ENCODE measurements around the gene AMMECR1L.
"Not testable (repeated sequence)": the region's sequence is repeated elsewhere in the genome, so short reads cannot be mapped to it uniquely, and the experiment has no call there.

The AMMECR1L gene

GRCh38 chr2:127913808-127914457 lies 28.2 kb upstream of the AMMECR1L start:
- no peak overlapping the region for H3K4me3 Mint-ChIP-seq
- no peaks in the 10 kb centered on the region for H3K9me3 Mint-ChIP-seq
- H3K27me3 Mint-ChIP-seq (ENCODE audit: low read depth, poor library complexity), result peaks cover 14% of the 10 kb centered on the region
- no peaks in the 10 kb centered on the region for H3K36me3 Mint-ChIP-seq (ENCODE audit: low read depth)
- DNase-seq, result no peak
- TF ChIP-seq, protein P1, sequence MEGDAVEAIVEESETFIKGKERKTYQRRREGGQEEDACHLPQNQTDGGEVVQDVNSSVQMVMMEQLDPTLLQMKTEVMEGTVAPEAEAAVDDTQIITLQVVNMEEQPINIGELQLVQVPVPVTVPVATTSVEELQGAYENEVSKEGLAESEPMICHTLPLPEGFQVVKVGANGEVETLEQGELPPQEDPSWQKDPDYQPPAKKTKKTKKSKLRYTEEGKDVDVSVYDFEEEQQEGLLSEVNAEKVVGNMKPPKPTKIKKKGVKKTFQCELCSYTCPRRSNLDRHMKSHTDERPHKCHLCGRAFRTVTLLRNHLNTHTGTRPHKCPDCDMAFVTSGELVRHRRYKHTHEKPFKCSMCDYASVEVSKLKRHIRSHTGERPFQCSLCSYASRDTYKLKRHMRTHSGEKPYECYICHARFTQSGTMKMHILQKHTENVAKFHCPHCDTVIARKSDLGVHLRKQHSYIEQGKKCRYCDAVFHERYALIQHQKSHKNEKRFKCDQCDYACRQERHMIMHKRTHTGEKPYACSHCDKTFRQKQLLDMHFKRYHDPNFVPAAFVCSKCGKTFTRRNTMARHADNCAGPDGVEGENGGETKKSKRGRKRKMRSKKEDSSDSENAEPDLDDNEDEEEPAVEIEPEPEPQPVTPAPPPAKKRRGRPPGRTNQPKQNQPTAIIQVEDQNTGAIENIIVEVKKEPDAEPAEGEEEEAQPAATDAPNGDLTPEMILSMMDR (IDR thresholded peaks at IDR 0.05), result no peak
- H3K4me1 Mint-ChIP-seq, result no peaks in the 10 kb centered on the region
- no peak overlapping the region for H3K27ac Mint-ChIP-seq

- TF ChIP-seq, protein P1 (IDR thresholded peaks at IDR 0.05), result no peak
- no peak overlapping the region for H3K4me3 Mint-ChIP-seq
- no peaks in the 10 kb centered on the region for H3K9me3 Mint-ChIP-seq
- H3K4me1 Mint-ChIP-seq, result no peaks in the 10 kb centered on the region
- peaks cover 32% of the 10 kb centered on the region for H3K27me3 Mint-ChIP-seq (ENCODE audit: low read depth, poor library complexity)
- H3K27ac Mint-ChIP-seq, result no peak overlapping the region
- no peaks in the 10 kb centered on the region for H3K36me3 Mint-ChIP-seq (ENCODE audit: low read depth)
- DNase-seq, result no peak
Observed at GRCh38 chr2:127911737-127912136, 26.0 kb upstream of the AMMECR1L start.

DNA sequence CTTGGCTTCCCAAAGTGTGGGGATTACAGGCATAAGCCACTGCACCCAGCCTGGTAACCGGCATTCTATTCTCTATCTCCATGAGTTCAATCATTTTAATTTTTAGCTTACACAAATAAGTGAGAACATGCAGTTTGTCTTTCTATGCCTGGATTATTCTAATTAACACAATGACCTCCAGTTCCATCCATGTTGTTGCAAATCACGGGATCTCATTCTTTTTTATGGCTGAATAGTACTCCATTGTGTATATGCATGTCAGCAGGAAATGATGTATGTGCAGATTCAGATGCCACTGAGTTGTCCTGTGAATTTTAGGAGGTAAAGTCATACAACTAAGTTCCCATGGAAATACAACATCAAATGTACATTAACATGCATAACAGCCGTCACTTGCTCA lies 24.7 kb upstream of the AMMECR1L start:
- H3K4me1 Mint-ChIP-seq, result no peaks in the 10 kb centered on the region
- no peaks in the 10 kb centered on the region for H3K9me3 Mint-ChIP-seq
- no peak overlapping the region for H3K4me3 Mint-ChIP-seq
- H3K27me3 Mint-ChIP-seq (ENCODE audit: low read depth, poor library complexity), result peaks cover 40% of the 10 kb centered on the region
- DNase-seq, result no peak
- TF ChIP-seq, protein P1 (IDR thresholded peaks at IDR 0.05), result no peak
- no peaks in the 10 kb centered on the region for H3K36me3 Mint-ChIP-seq (ENCODE audit: low read depth)
- H3K27ac Mint-ChIP-seq, result no peak overlapping the region

DNA sequence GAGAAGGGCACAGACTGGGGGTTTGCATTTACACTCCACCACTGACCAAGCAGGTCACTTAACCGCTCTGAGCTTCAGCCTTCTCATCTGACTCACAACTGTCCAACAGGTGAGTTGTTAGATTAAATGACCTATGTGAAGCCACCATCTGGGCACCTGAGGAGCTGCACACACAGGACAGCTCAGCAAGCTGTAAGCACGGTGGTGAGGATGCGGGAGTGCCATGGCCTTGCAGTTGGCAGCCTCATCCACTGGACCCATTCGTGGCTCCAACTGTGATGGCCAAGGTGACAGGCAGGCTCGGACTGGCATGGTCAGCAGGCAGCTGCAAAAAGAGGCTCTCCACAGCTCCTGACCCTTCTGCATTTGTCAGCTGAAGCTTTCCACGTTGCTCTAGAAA lies 23.3 kb upstream of the AMMECR1L start:
- no peaks in the 10 kb centered on the region for H3K4me1 Mint-ChIP-seq
- no peak overlapping the region for H3K27ac Mint-ChIP-seq
- no peak for DNase-seq
- no peaks in the 10 kb centered on the region for H3K36me3 Mint-ChIP-seq (ENCODE audit: low read depth)
- no peak overlapping the region for H3K4me3 Mint-ChIP-seq
- no peaks in the 10 kb centered on the region for H3K9me3 Mint-ChIP-seq
- TF ChIP-seq, protein P1 (IDR thresholded peaks at IDR 0.05), result no peak
- H3K27me3 Mint-ChIP-seq (ENCODE audit: low read depth, poor library complexity), result peaks cover 48% of the 10 kb centered on the region

- DNase-seq, result not testable (repeated sequence)
Observed at GRCh38 chr2:127907733-127908400, 22.1 kb upstream of the AMMECR1L start.

GRCh38 chr2:127906206-127906926 lies 20.6 kb upstream of the AMMECR1L start:
- H3K9me3 Mint-ChIP-seq, result no peaks in the 10 kb centered on the region
- H3K27ac Mint-ChIP-seq, result peak overlapping the region; percentile 19
- no peaks in the 10 kb centered on the region for H3K4me1 Mint-ChIP-seq
- H3K27me3 Mint-ChIP-seq (ENCODE audit: low read depth, poor library complexity), result peaks cover 48% of the 10 kb centered on the region
- TF ChIP-seq, protein P1 (IDR thresholded peaks at IDR 0.05), result no peak
- H3K4me3 Mint-ChIP-seq, result no peak overlapping the region
- peak; percentile 8 for DNase-seq
- H3K36me3 Mint-ChIP-seq (ENCODE audit: low read depth), result no peaks in the 10 kb centered on the region

More at GRCh38 chr2:127907733-127908400, 22.1 kb upstream of the AMMECR1L start:
- H3K9me3 Mint-ChIP-seq; H3K36me3 Mint-ChIP-seq (ENCODE audit: low read depth); H3K4me1 Mint-ChIP-seq; H3K4me3 Mint-ChIP-seq; H3K27ac Mint-ChIP-seq: not testable (repeated sequence)
- H3K27me3 Mint-ChIP-seq (ENCODE audit: low read depth, poor library complexity), result peaks cover 49% of the 10 kb centered on the region
